Testis (tissue), 2 donors: ENCODE measurements around the gene AOAH.

Experiments used
- CTCF ChIP-seq, 3 experiments: fragments of 450-650 bp in 2 of 3; fragments of 200-600 bp in 1 of 3; sonication (generic) in 1 of 3; IDR thresholded peaks; one replicate each; pipeline ENCODE4 v1.5.1; 2016 to 2019; ENCODE audit warnings: antibody characterized with exemption in 3 of 3, mild to moderate bottlenecking in 2 of 3, moderate library complexity in 1 of 3
- POLR2A ChIP-seq: fragments of 450-650 bp; IDR thresholded peaks from one replicate; pipeline ENCODE4 v1.6.1; 2017; ENCODE audit warnings: antibody characterized with exemption, mild to moderate bottlenecking, moderate library complexity

GRCh38 chr7:36625247-36625646 lies 99.0 kb downstream of the AOAH start:
- TF ChIP-seq CTCF (IDR thresholded peaks at IDR 0.05) (no peak), POLR2A (no peak)
